Panc1 (cell line): ENCODE results near the gene SPNS3. TPM values are rescaled to one million over a fixed set of nuclear protein-coding genes. Genes with fewer than 3 reads are reported as not detected.

Source experiments
- ATAC-seq: fragments of 200-7000 bp; cut with Tn5 transposase; 2 replicates; pipeline ENCODE4 v1.9.1; 2020; ENCODE audit warnings: mild to moderate bottlenecking, moderate library complexity
- BruUV-seq: library from RNA; stranded (reverse); fragments of 400-500 nt; replicated peaks from 2 replicates; lab custom pipeline; 2021; lab: Mats Ljungman, UMichigan
- CTCF ChIA-PET: fragments of 300-600 bp; sonication (Branson Sonifier 250); formaldehyde crosslinking; loops from one replicate; lab custom pipeline; 2022; ENCODE audit warnings: antibody characterized with exemption; lab: Charles Lee
- POLR2A ChIA-PET: fragments of 300-600 bp; sonication (Branson Sonifier 250); formaldehyde crosslinking; loops from one replicate; lab custom pipeline; 2022; ENCODE audit warnings: antibody characterized with exemption; lab: Charles Lee
- DNase-seq: peaks from one replicate; pipeline ENCODE4 v3.0.0-alpha.2; 2010; ENCODE audit warnings: low read depth, low spot score
- H3K27ac ChIP-seq: 2 replicates; pipeline ENCODE4 v1.5.1; 2011; ENCODE audit warnings: mild to moderate bottlenecking, low read length, inconsistent platforms
- H3K27me3 ChIP-seq: fragments of 200-500 bp; sonication (Bioruptor generic); 2 replicates; pipeline ENCODE4 v1.6.0; 2014; ENCODE audit warnings: low read length, inconsistent platforms; ENCODE audit not compliant: control insufficient read depth, insufficient read depth
- H3K36me3 ChIP-seq: fragments of 200-500 bp; sonication (Bioruptor generic); 2 replicates; pipeline ENCODE4 v1.5.1; 2014; ENCODE audit warnings: inconsistent platforms, mild to moderate bottlenecking, low read length, moderate library complexity; ENCODE audit not compliant: control insufficient read depth, insufficient read depth
- H3K4me1 ChIP-seq: 2 replicates; pipeline ENCODE4 v1.5.1; 2011; ENCODE audit warnings: inconsistent platforms, mild to moderate bottlenecking, low read length, moderate library complexity; ENCODE audit not compliant: control insufficient read depth, insufficient read depth
- H3K4me3 ChIP-seq, 2 experiments: 2 replicates each; pipeline ENCODE4 v1.5.1; 2011 to 2012; ENCODE audit warnings: low read depth in 2 of 2, low read length in 2 of 2, mild to moderate bottlenecking in 2 of 2, inconsistent platforms in 1 of 2, moderate library complexity in 1 of 2
- H3K9me3 ChIP-seq: fragments of 200-500 bp; sonication (Bioruptor generic); 2 replicates; pipeline ENCODE4 v1.5.1; 2014; ENCODE audit warnings: low read depth, mild to moderate bottlenecking, inconsistent platforms, low read length, moderate library complexity; ENCODE audit not compliant: control insufficient read depth, insufficient read depth
- POLR2AphosphoS5 ChIP-seq: IDR thresholded peaks from 2 replicates; pipeline ENCODE4 v1.6.1; 2012; ENCODE audit warnings: mild to moderate bottlenecking, low read depth, low read length, moderate library complexity
- REST ChIP-seq, 2 experiments: IDR thresholded peaks; 2 replicates each; pipeline ENCODE4 v1.6.1; 2011 to 2012; ENCODE audit warnings: low read depth in 2 of 2, control low read depth in 1 of 2, low read length in 1 of 2, mild to moderate bottlenecking in 1 of 2, moderate library complexity in 1 of 2; ENCODE audit not compliant: insufficient read depth in 1 of 2
- SIN3A ChIP-seq: IDR thresholded peaks from 2 replicates; pipeline ENCODE4 v1.6.1; 2012; ENCODE audit warnings: low read depth, mild to moderate bottlenecking, low read length, moderate library complexity, borderline replicate concordance; ENCODE audit not compliant: insufficient read depth
- TCF7L2 ChIP-seq: IDR thresholded peaks from 2 replicates; pipeline ENCODE4 v1.6.1; 2011; ENCODE audit warnings: mild to moderate bottlenecking, low read depth, low read length, inconsistent platforms
- in situ Hi-C: cut with HindIII; loops from 2 replicates; pipeline ENCODE4 v1.10.0; 2016; ENCODE audit warnings: low sequenced_read_pairs, low pct_unique_long_range_greater_than_20kb
- intact Hi-C: fragments of 100-400 bp; cut with micrococcal nuclease; formaldehyde crosslinking; loops from one replicate; pipeline ENCODE4 v1.10.0; 2022; ENCODE audit not compliant: unreplicated experiment
- total RNA-seq: library from RNA; stranded (reverse); gene quantifications from one replicate; pipeline ENCODE4 v1.2.1, GENCODE V29; 2021; ENCODE audit not compliant: unreplicated experiment
- TF ChIP-seq, protein P1 (sequence below): fragments of 450-650 bp; IDR thresholded peaks from 2 replicates; pipeline ENCODE4 v1.5.1; 2017; ENCODE audit warnings: mild to moderate bottlenecking

SPNS3 gene
- total RNA-seq, 1 experiment from 2014 or later, result 0.10 TPM

- no peak overlapping the region for H3K27ac ChIP-seq
- no peak overlapping the region for H3K4me3 ChIP-seq
- intact Hi-C loops, result no loop called here
- POLR2A ChIA-PET, result no interaction called here
- no TSS peak for BruUV-seq
- ATAC-seq, result no peak
- no peaks in the 10 kb centered on the region for H3K27me3 ChIP-seq
- CTCF ChIA-PET, result no interaction called here
- H3K36me3 ChIP-seq, result no peaks in the 10 kb centered on the region
- no peaks in the 10 kb centered on the region for H3K9me3 ChIP-seq
- no peaks in the 10 kb centered on the region for H3K4me1 ChIP-seq
- no peak for DNase-seq
- in situ Hi-C loops, result no loop called here
- TF ChIP-seq TCF7L2, result no peak
- no peak for TF ChIP-seq REST (IDR thresholded peaks at IDR 0.05; ENCODE audit: insufficient read depth in 1 of 2, low read depth in 2 of 2, low read length in 1 of 2)
- no peak for TF ChIP-seq POLR2AphosphoS5
- TF ChIP-seq, protein P1, sequence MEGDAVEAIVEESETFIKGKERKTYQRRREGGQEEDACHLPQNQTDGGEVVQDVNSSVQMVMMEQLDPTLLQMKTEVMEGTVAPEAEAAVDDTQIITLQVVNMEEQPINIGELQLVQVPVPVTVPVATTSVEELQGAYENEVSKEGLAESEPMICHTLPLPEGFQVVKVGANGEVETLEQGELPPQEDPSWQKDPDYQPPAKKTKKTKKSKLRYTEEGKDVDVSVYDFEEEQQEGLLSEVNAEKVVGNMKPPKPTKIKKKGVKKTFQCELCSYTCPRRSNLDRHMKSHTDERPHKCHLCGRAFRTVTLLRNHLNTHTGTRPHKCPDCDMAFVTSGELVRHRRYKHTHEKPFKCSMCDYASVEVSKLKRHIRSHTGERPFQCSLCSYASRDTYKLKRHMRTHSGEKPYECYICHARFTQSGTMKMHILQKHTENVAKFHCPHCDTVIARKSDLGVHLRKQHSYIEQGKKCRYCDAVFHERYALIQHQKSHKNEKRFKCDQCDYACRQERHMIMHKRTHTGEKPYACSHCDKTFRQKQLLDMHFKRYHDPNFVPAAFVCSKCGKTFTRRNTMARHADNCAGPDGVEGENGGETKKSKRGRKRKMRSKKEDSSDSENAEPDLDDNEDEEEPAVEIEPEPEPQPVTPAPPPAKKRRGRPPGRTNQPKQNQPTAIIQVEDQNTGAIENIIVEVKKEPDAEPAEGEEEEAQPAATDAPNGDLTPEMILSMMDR, result no peak
- no peak for TF ChIP-seq SIN3A
Measured at GRCh38 chr17:4527566-4528125, 93.9 kb downstream of the SPNS3 start.

GRCh38 chr17:4529533-4530152, 95.9 kb downstream of the SPNS3 start:
- no TSS peak for BruUV-seq
- POLR2A ChIA-PET, result no interaction called here

More at GRCh38 chr17:4529533-4530152, 95.9 kb downstream of the SPNS3 start:
- Histone ChIP-seq H3K4me3 (no peak overlapping the region), H3K36me3 (no peaks in the 10 kb centered on the region), H3K4me1 (peaks cover 7% of the 10 kb centered on the region), H3K9me3 (no peaks in the 10 kb centered on the region), H3K27me3 (no peaks in the 10 kb centered on the region), H3K27ac (no peak overlapping the region)
- TF ChIP-seq, protein P1, result no peak
- TF ChIP-seq SIN3A, result no peak
- no peak for TF ChIP-seq POLR2AphosphoS5
- no peak for TF ChIP-seq REST (IDR thresholded peaks at IDR 0.05; ENCODE audit: insufficient read depth in 1 of 2, low read depth in 2 of 2, low read length in 1 of 2)
- no peak for TF ChIP-seq TCF7L2
- CTCF ChIA-PET, result interaction anchor here (0.6 kb wide), 1 partner anchor 236 kb away, joined by 3 read pairs; no protein-coding TSS in a partner anchor
- DNase-seq, result no peak
- no peak for ATAC-seq
- intact Hi-C loops, result no loop called here
- in situ Hi-C loops, result no loop called here
